HT-29 (cell line): Measurements from ENCODE around the gene CIT. TPM values are rescaled to one million over a fixed set of nuclear protein-coding genes. Genes with fewer than 3 reads are reported as not detected.

Experiments used
- DNase-seq: peaks from one replicate; pipeline ENCODE4 v3.0.0-alpha.2; 2015; ENCODE audit warnings: low spot score
- total RNA-seq: library from RNA; depleted of rRNA; stranded (reverse); fragments of >200 nt; shearing (Covaris generic); gene quantifications from 2 replicates; pipeline ENCODE4 v1.2.3, GENCODE V29; 2014

CIT gene
- total RNA-seq, 1 experiment from 2014 or later, result 29.4 TPM

DNA sequence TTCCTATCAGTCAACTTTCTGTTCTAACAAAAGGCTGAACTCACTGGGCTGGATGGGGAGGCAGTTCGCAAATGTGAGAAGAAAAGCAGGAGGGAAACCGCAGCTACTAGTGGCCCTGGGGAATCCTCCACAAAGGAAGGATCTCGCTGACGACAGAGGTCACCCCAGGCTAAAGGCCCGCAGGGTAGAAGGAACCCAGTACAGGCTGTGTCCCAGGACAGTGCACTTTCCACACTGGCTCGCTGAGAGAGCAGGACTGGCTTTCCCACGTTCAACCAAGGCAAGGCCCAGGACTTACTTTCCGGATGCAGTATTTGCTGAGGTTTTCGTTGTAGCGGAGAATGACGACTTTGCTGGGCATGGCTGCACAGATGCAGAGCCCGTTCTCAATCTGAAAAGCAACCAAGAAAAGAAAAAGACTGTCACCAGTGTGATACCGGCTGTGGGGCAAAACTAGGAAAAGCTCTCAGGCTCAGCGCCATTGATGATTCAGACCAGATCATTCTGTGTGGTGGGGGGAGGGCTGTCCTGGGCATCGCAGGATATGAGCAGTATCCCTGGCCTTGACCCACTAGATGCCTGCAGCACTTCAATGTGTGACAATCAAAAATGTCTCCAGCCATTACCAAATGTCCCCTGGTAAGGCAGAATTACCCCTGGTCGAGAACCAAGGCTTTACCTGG, 172.9 kb downstream of the CIT start:
- no peak for DNase-seq

DNA sequence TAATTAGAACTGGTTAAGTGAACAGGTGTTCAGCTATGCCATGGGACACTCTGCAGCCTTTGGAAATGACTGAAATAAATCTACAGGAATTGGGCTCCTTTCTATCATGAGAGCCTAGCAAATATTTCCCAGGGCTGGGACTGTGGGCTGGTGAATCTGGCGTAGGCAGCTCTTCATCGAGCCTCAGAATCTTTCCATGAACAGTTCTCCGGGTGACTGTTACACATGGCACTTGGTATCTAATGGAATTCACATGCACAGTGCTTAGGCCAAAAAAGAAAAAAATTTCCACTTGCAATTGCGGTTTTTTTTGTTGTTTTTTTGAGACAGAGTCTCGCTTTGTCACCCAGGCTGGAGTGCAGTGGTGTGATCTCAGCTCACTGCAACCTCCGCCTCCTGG, 177.0 kb downstream of the CIT start:
- DNase-seq, result no peak

DNA sequence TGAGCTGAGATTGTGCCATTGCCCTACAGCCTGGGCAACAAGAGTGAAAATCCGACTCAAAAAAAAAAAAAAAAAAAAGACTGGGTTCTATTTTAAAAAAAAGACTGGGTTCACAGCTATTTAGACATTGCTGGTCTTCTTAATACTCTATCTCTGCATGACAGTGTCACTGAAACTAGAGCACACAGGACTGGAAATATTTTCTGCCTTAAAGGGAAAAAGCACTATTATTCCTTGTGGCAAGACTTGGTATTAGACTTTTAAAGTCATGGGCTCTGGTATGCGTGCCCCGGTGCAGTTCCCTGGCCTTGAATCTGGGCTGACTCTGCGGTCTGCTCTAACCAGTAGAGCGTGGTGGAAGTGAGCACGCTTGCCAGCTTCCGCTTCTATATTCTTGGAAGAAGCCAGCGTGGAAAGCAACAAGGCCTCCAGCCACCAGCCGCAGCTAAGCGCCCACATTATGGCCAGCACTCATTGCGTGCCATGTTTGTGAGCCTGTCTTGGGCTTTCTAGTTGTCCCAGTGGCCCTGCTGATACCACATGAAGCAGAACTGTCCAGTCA, 177.8 kb downstream of the CIT start:
- no peak for DNase-seq

DNA sequence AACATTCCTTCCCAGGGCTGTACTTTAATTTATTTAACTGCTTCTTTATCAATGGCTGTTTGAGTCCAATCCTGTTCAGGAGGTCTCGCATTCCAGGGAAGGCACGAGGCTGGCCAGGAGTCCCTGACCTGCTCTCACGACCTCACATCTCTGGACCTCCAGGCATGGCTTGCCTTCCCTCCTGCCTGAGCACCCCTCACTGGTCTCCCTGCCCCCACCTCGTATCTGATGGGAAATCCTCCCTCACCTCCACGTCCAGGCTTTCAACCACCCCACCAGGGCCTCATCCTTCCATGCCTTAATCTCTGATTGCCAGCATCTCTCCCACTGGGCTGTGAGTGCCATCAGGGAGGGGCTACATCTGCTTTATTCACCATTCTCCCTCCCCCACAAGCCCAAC, 180.2 kb downstream of the CIT start:
- no peak for DNase-seq

GRCh38 chr12:119695034-119695433, 182.1 kb downstream of the CIT start:
- DNase-seq, result peak; percentile 37

GRCh38 chr12:119694111-119694510, 183.0 kb downstream of the CIT start:
- DNase-seq, result no peak

- DNase-seq, result no peak
Observed at GRCh38 chr12:119693511-119693910, 183.6 kb downstream of the CIT start.

- DNase-seq, result peak; percentile 76
Observed at GRCh38 chr12:119692997-119693396, 184.1 kb downstream of the CIT start.

- no peak for DNase-seq
Observed at GRCh38 chr12:119692410-119692809, 184.7 kb downstream of the CIT start.

GRCh38 chr12:119691202-119691810, 185.8 kb downstream of the CIT start:
- no peak for DNase-seq

GRCh38 chr12:119689935-119690500, 187.1 kb downstream of the CIT start:
- DNase-seq, result no peak

- no peak for DNase-seq
Observed at GRCh38 chr12:119687879-119688278, 189.2 kb downstream of the CIT start.

GRCh38 chr12:119687406-119687805, 189.7 kb downstream of the CIT start:
- DNase-seq, result no peak

DNA sequence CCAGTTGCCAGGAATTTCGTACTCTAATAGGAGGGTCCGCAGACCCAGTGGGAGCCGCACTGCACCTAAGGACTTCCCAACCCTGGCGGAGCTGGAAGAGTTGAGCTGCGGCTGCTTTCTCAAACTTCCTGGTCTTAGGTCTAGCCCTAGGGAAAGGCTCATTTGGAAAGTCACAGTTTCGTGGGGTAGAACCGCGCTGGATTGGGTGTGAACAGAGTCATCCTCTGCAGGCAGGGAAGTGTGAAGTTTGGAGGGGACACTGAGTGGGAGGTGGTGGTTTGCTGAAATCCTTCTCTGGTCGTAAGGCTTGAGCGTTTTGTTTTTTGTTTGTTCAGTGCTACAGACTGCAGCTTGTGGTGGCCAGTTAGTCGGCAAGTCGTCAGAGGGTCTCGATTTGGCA, 190.3 kb downstream of the CIT start:
- no peak for DNase-seq

DNA sequence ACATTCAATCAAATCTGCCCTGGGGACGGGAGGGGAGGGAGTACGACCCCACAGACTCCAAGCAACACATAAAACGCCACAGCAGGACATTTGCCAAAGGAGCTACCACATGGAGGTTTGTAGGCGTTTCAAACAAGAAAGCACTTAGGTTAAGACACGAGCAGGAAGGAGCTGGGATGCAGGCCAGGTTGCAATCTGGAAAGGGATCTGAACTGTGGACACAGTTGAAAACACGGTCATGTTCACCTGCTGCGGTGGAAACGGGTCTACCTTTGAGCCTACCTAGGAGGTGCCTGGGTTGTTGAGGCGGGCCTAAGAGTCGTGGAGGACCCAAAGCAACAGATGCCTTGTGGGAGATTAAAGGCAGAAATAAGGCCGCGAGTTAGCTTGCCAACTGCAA, 190.8 kb downstream of the CIT start:
- no peak for DNase-seq

DNA sequence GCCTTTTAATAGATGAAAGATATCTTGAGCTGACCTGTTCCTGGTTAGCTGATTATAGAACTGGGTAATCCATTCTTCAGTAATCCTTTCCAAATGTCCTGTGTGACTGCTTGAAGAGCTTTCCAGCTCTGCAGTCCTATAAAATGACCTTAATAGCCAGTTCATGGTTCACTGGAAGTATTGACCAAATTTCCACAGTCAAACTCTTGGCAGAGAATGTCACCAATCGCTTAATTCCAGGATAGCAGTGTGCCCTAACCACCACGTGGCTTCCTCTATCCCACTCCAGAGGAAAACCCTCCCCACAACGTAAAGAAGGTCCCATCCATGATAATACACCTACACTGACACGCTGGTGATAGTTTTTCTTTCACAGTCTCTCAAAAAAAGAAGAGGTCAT, 191.7 kb downstream of the CIT start:
- DNase-seq, result no peak

- no peak for DNase-seq
Observed at GRCh38 chr12:119684711-119685369, 192.3 kb downstream of the CIT start.

DNA sequence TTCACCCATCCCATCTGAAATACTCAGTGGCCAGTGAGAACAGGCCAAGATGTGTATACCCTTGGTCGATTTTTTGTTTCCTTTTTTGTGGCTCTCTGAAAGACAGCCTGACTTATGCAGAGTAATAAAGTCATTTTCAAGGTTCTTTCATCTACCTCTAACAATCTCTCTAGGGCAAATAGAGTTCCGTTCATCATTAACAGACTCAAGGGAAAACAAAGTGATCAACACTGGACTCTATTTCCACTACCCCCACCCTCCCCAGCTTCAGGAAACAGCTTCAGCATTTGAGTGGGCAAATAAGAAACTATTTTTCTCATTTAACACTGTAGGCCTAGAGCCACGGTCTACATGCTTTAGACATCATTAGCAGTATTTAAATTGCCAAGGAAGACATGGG, 193.3 kb downstream of the CIT start:
- peak; percentile 26 for DNase-seq

GRCh38 chr12:119683413-119683812, 193.7 kb downstream of the CIT start:
- no peak for DNase-seq

DNA sequence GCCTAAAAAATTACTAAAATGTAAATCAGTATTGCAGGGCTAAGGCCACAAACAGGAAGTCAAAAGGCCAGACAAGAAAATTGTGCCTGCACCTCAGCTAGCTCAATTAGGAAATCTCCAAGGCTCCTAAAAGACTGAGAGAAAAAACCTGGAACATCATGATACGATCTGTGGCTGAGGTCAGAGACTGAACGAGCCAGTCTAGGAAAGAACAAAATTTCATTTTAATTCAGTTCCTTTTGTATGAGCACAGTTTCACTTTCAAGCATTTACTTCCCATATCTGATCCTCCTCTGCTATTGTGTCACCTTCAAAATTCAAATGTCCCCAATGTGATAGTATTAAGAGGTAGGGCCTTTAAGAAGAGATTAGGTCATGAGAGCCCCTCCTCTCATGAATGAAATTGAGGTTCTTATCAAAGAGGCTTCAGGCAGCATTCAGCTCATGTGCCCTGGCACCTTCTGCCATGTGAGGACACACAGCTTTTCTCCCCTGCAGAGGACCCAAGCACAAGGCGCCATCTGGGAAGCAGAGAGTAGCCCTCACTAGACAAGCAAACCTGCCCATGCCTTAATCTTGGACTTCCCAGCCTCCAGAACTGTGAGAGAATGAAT, 194.4 kb downstream of the CIT start:
- DNase-seq, result no peak

- no peak for DNase-seq
Observed at GRCh38 chr12:119681728-119682638, 195.1 kb downstream of the CIT start.
